HG03571 (cell line): Measurements from ENCODE around the gene ARHGAP18.

ENCODE experiments used
- ATAC-seq: cut with Tn5 transposase; IDR thresholded peaks from one replicate; pipeline ENCODE4 v1.9.1; 2021; ENCODE audit not compliant: unreplicated experiment

ARHGAP18 gene

DNA sequence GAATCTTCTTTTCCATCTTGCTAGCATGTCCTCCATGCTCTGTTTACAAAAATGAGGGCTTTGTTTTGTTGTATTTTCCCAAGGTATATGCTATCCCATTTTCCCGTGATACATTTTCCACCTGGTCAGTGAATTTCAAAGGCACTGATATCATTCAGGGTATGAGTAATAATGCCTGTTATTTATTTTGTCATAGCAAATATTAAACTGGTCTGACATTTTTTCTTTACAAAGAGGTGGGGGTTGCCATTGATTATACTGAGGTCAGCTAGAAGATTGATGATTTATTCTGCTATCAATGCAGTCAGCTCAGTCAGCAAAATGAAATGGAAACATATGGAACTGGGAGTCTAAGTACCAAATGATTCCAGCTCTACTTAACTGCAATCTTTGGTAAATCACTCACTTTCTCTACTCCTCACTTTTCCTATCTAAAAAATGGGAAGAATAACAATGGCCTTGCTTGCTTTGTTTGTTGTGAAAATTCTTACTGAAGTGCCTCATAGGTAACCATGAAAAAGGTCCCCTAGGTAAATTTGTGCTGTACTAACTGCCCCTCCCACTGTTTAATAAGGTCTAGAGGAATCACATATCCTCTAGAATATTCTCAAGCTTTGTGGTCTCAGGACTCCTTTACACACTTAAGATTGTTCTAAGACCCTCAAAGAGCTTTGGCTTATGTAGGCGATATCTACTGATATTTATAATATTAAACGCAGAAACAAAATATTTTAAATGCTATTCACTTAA is 64.0 kb downstream of the ARHGAP18 start:
- ATAC-seq, result no peak

DNA sequence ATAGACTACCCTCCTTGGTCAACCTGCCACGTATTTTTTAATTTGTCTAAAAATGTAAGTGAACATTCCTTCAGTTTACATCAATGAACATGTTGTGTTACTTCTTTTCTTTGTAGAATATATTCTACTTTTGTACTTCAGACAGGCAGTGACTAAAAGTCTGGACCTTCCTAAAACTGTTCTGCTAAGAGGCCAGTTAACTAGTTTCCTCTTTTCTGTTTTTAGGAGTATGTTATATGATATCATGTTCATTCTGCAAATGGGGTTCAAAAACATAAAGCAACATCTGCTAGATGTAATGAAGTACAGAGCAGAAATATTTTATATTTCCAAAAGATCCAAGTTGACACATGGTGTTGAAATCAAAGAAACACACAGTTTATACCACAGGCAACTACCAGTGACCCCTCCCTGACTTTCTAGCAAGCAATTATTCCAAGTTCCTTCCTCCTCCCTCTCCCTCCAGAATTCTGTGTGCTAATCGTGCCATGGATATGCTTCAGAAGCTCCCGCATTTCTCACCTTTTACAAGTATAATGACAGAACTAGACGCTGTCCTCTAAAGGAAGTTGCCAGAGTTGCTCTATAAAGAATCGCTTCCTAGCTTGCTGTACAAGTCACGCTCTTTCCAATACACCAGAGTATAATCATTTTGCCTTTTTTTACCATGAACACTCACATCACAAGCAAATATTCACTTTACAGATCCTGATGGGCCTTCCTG is 64.7 kb downstream of the ARHGAP18 start:
- ATAC-seq, result no peak

DNA sequence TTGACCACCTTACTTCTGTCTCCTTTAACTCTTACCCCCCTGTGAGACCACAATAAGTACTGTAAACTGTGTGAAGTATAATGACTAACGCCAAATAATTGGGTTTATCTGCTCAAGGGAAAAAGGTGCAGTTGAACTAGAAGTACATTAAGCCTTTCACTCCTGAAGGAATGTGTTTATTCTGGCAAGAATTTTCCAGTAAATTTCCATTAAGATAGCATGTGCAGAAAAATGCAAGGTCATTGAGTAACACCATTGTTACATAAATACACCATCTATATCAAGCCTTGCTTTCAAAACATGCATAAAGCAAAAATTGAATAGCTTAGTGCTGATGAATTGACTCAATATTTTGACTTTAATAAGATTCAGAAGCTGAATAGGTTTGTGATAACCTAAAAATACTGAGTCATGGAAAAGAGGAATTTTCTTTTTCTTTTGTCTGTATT is 65.4 kb downstream of the ARHGAP18 start:
- ATAC-seq, result no peak

- ATAC-seq, result no peak
Measured at GRCh38 chr6:129643968-129644367, 66.0 kb downstream of the ARHGAP18 start.

GRCh38 chr6:129643176-129643575 is 66.8 kb downstream of the ARHGAP18 start:
- ATAC-seq, result no peak

GRCh38 chr6:129642322-129642721 is 67.7 kb downstream of the ARHGAP18 start:
- no peak for ATAC-seq

DNA sequence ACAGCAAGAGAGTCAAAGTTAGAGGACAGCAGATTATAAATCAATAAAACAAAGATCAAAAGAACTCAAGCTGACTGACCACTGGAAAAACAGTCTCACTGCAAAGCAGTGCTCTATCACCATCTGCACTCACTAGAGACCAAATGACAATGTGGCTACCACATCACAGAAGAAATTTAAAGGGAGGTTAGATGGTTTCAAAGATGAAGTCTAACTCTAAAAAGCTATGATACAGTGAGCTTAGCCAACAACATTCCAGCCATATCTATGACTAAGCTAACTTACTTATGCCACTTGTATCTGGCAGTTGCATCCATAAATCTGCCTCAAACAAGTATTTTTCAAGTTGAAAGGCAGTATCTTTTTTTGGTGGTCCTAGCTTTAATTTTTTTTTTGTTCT is 68.6 kb downstream of the ARHGAP18 start:
- ATAC-seq, result no peak

- no peak for ATAC-seq
Measured at GRCh38 chr6:129638686-129639085, 71.3 kb downstream of the ARHGAP18 start.

GRCh38 chr6:129638055-129638684 is 71.8 kb downstream of the ARHGAP18 start:
- no peak for ATAC-seq

DNA sequence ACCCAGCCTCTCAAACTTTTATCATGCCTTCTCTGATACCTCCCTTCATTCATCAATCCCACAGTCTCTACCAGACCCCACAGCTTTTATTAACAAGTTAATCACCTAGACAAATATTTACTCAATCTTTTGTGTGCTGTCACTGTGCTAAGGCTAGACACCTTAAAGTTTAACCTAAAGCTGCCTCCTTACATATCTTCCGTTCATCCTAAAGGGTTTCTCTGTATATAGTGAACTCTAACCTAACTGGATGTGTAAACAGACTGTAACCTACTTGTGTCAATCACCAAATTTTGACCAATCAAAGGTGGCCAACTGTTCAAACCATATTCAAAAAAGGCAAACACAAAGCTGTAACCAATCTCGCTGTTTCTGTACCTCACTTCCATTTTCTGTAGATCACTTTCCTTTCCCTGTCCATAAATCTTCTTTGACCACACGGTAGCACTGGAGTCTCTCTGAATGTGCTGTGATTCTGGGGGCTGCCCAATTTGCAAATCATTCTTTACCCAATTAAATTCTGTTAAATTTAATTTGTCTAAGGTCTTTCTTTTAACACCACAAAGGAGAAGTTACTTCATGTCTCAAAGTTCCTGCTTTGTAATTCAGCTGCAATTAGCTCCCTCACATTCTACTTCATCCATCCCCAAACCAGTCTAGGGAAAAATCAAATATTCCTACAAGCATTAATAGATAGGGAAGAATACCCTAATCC is 72.5 kb downstream of the ARHGAP18 start:
- no peak for ATAC-seq

DNA sequence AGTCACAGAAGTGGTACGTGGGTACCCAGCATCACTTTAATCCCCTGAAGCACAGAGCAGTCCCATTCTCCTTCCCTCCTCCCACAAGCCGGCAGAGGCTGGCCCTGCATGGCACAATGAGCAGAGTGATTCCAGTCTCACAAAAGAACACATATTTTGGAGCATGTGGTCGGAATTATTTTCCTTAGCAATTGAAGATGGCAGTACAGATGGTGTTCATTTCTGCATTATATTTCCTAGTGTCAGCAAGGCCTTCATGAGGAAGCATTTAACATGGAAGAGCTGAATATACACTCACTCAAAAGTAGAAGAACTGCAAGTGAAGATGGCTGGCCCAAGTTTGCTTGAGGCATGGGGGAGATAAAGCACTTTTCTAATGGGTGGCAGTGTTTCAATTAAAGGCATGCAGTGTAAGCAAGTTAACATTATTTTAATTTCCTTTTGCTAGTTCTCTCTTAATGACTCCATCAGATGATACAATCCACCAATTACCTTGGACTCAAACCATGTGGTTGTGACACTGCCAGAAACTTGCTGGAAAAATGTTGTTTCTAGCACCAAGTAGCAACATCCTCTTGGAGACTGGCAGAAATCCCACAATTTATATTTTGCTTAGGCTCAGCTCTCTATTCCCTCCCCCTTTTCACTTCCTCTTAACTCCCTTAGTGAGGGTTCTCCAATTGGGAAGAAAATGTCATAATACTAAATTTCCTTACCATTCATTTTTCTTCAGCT is 74.4 kb downstream of the ARHGAP18 start:
- ATAC-seq, result no peak

DNA sequence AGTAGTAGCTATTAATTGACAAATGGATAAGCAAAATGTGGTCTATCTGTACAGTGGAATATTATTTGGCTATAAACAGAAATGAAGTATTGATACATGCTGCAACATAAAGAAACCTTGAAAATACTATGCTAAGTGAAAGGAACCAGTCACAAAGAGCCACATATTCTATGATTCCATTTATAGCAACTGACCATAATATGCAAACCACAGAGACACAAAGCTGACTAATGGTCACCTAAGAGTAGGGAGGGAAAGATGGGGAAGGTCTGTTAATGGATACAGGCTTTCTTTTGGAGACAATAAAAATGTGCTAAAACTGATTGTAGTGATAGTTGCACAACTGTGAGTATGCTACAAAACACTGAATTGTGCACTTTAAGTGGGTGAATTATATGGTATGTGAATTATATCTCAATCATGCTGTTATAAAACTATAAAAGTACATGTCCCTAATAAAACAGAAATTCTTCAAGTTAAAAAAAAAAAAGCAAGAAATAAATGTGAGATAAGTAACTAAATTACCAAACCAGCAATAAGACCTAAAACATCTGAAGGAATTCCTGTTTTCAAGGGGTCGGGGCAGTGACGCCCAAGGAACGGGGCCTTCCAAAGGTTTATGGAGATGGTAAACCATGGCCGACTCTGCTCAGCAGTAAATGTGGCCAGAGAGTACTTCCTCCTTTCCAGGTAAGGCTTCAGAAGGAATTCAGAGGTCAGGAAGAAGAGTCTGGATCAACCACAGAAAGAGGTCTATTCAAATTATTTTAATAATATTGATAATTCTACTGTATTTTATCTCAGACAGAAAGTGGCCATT is 75.4 kb downstream of the ARHGAP18 start:
- ATAC-seq, result no peak

- ATAC-seq, result no peak
Measured at GRCh38 chr6:129633529-129633928, 76.4 kb downstream of the ARHGAP18 start.

- no peak for ATAC-seq
Measured at GRCh38 chr6:129632172-129632613, 77.8 kb downstream of the ARHGAP18 start.

- no peak for ATAC-seq
Measured at GRCh38 chr6:129631070-129631469, 78.9 kb downstream of the ARHGAP18 start.

DNA sequence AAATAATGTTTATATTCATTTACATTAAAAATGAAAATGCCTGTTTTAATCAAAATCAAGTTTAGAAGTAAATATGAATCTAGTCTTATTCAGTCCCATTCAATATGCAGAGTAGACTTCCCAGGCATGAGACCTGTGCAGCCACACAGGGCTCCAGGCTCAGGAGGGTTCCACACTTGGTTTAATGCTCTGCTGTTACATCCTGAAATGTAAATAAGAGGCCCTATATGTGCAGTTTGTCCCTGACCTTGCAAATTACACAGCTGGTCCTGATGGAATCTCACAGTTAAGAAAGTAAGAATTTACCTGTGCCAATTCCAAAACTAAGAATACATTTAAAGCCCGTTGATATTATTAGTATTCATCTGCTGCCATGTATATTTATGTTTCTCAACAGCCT is 79.4 kb downstream of the ARHGAP18 start:
- ATAC-seq, result no peak

DNA sequence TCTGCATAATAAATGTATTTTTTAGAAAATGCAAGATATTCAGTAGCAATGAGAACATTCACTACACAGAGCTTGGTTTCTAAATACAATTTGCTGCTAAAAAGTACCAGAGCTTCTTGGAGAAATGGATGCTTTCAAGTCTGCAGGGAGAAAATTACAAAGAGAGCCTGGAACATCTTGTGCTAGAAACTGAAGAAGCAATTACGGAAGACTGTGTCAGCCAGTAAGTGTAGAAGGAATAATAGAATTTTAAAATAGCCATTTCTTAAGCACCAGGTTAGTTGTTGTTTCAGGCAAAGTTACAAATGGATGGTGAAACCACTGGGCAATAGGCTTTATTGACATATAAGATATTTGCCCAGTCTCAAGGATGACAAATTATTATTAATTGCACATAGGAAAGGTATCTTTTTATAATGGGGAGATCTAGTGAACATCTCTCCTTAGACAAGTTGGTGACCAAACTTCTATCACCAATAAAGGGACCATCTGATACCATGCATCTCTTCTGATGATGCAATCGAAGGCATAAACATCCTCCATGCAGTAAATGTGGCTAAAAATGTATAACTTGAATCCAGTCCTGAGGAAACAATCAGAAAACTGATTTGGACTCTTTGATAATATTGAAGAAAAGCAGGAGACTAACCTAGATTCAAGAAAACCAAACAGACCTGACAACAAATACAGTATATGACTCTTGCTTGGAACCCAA is 81.7 kb downstream of the ARHGAP18 start:
- no peak for ATAC-seq

DNA sequence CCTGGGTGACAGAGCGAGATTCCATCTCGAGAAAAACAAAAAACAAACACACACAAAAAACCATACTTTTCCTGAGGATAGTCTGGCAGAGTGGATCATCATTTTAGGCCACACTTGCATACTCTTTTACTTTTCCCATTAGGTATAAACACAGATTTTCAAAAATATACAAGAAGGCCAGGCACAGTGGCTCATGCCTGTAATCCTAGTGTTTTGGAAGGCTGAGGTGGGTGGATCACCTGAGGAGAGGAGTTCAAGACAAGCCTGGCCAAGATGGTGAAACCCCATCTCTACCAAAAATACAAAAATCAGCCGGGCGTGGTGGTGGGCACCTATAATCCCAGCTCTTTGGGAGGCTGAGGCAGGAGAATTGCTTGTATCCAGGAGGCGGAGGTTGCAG is 85.5 kb downstream of the ARHGAP18 start:
- no peak for ATAC-seq
